OCI-LY7 (cell line): ENCODE measurements around the gene PPP2R1A. TPM values are rescaled to one million over a fixed set of nuclear protein-coding genes. Genes with fewer than 3 reads are reported as not detected.

Experiments
- BruUV-seq: library from RNA; stranded (reverse); fragments of 400-500 nt; replicated peaks from 2 replicates; lab custom pipeline; 2021; lab: Mats Ljungman, UMichigan
- CTCF ChIA-PET: fragments of 300-600 bp; sonication (Branson Sonifier 250); formaldehyde crosslinking; loops from one replicate; lab custom pipeline; 2022; ENCODE audit warnings: antibody characterized with exemption; ENCODE audit not compliant: unreplicated experiment; lab: Charles Lee
- POLR2A ChIA-PET: fragments of 300-600 bp; sonication (Branson Sonifier 250); formaldehyde crosslinking; loops from one replicate; lab custom pipeline; 2022; ENCODE audit warnings: antibody characterized with exemption; lab: Charles Lee
- DNase-seq: peaks from one replicate; pipeline ENCODE4 v3.0.0-alpha.2; 2015; ENCODE audit warnings: low spot score
- H2AFZ ChIP-seq: fragments of 200-600 bp; sonication (generic), shearing (Covaris generic); 2 replicates; pipeline ENCODE4 v1.6.1; 2014; ENCODE audit warnings: mild to moderate bottlenecking, antibody characterized with exemption, low read length, moderate library complexity
- H3K27ac ChIP-seq: fragments of 200-600 bp; sonication (generic); 2 replicates; pipeline ENCODE4 v1.5.1; 2014; ENCODE audit warnings: mixed run types, low read depth, mild to moderate bottlenecking, moderate library complexity, low read length, inconsistent platforms; ENCODE audit not compliant: poor library complexity, severe bottlenecking
- H3K36me3 ChIP-seq: fragments of 200-600 bp; sonication (generic); 2 replicates; pipeline ENCODE4 v1.6.1; 2014; ENCODE audit warnings: mild to moderate bottlenecking, antibody characterized with exemption, low read length, moderate library complexity, mixed read lengths; ENCODE audit not compliant: insufficient read depth
- H3K4me1 ChIP-seq: fragments of 200-600 bp; sonication (generic); 2 replicates; pipeline ENCODE4 v1.5.1; 2014; ENCODE audit warnings: mild to moderate bottlenecking, low read length; ENCODE audit not compliant: insufficient read depth, poor library complexity, severe bottlenecking
- H3K4me2 ChIP-seq: fragments of 200-600 bp; sonication (generic); 2 replicates; pipeline ENCODE4 v1.6.1; 2014; ENCODE audit warnings: mild to moderate bottlenecking, low read length
- H3K4me3 ChIP-seq: fragments of 200-600 bp; sonication (generic); 2 replicates; pipeline ENCODE4 v1.5.1; 2014; ENCODE audit warnings: mild to moderate bottlenecking, low read depth, low read length; ENCODE audit not compliant: poor library complexity, severe bottlenecking
- H3K79me2 ChIP-seq: fragments of 200-600 bp; sonication (generic); 2 replicates; pipeline ENCODE4 v1.6.1; 2016; ENCODE audit warnings: low read depth, mild to moderate bottlenecking, low read length, moderate library complexity, mixed read lengths; ENCODE audit not compliant: insufficient read depth
- H3K9me2 ChIP-seq: fragments of 200-600 bp; sonication (generic); 2 replicates; pipeline ENCODE4 v1.6.1; 2016; ENCODE audit warnings: mild to moderate bottlenecking, low read length, mixed read lengths; ENCODE audit not compliant: insufficient read depth
- H3K9me3 ChIP-seq: fragments of 200-600 bp; sonication (generic); 2 replicates; pipeline ENCODE4 v1.6.1; 2014; ENCODE audit warnings: mild to moderate bottlenecking, mixed run types, low read length, mixed read lengths
- H4K20me1 ChIP-seq: fragments of 200-600 bp; sonication (generic); 2 replicates; pipeline ENCODE4 v1.6.1; 2014; ENCODE audit warnings: mild to moderate bottlenecking, antibody characterized with exemption, low read length, moderate library complexity, mixed read lengths; ENCODE audit not compliant: insufficient read depth
- EZH2phosphoT487 ChIP-seq: fragments of 200-600 bp; sonication (generic); IDR thresholded peaks from 2 replicates; pipeline ENCODE4 v1.6.1; 2018; ENCODE audit warnings: low read depth, borderline replicate concordance, mild to moderate bottlenecking, mixed run types, antibody characterized with exemption, low read length, moderate library complexity, mixed read lengths
- intact Hi-C: fragments of 100-400 bp; cut with micrococcal nuclease; formaldehyde crosslinking; loops from one replicate; pipeline ENCODE4 v1.10.0; 2022; ENCODE audit not compliant: unreplicated experiment
- total RNA-seq, 2 experiments: library from RNA; depleted of rRNA in 1 of 2; stranded (reverse); fragments of >200 nt in 1 of 2; shearing (Covaris generic) in 1 of 2; gene quantifications; 2 replicates each; pipeline ENCODE4 v1.2.3, GENCODE V29; 2014 to 2022
- TF ChIP-seq, protein P1 (sequence below): fragments of 200-600 bp; sonication (generic); conservative IDR thresholded peaks from 2 replicates; pipeline ENCODE4 v1.5.1; 2014; ENCODE audit warnings: mild to moderate bottlenecking, antibody characterized with exemption, low read length, moderate library complexity, mixed read lengths

Gene PPP2R1A
- total RNA-seq, 2 experiments from 2014 or later: 154 to 207 TPM

DNA sequence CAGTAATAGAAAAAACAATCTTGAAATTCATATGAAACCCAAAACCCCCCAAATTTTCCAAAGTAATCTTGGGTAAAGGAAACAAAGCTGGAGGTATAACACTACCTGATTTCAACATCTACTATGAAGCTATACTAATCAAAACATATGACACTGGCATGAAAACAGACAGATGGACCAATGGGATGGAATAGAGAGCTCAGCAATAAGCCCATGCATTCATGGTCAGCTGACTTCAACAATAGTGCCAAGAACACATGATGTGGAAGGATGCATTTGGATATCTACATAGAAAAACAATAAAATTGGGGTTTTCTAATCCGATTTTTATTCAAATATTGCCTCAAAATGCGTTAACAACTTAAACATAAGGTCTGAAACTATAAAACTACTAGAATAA, 47.3 kb downstream of the PPP2R1A start:
- Histone ChIP-seq H3K27ac (no peak overlapping the region), H3K4me2 (no peak overlapping the region), H3K79me2 (no peaks in the 10 kb centered on the region), H3K9me2 (no peaks in the 10 kb centered on the region), H4K20me1 (no peaks in the 10 kb centered on the region), H2AFZ (no peak overlapping the region), H3K9me3 (no peaks in the 10 kb centered on the region), H3K36me3 (no peaks in the 10 kb centered on the region), H3K4me1 (no peaks in the 10 kb centered on the region), H3K4me3 (no peak overlapping the region)
- TF ChIP-seq, protein P1, sequence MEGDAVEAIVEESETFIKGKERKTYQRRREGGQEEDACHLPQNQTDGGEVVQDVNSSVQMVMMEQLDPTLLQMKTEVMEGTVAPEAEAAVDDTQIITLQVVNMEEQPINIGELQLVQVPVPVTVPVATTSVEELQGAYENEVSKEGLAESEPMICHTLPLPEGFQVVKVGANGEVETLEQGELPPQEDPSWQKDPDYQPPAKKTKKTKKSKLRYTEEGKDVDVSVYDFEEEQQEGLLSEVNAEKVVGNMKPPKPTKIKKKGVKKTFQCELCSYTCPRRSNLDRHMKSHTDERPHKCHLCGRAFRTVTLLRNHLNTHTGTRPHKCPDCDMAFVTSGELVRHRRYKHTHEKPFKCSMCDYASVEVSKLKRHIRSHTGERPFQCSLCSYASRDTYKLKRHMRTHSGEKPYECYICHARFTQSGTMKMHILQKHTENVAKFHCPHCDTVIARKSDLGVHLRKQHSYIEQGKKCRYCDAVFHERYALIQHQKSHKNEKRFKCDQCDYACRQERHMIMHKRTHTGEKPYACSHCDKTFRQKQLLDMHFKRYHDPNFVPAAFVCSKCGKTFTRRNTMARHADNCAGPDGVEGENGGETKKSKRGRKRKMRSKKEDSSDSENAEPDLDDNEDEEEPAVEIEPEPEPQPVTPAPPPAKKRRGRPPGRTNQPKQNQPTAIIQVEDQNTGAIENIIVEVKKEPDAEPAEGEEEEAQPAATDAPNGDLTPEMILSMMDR: no peak
- TF ChIP-seq EZH2phosphoT487: no peak
- no TSS peak for BruUV-seq
- POLR2A ChIA-PET: interaction anchor here (1.1 kb wide), 1 partner anchor 97 kb away, joined by 3 read pairs; no protein-coding TSS in a partner anchor
- CTCF ChIA-PET: no interaction called here
- no peak for DNase-seq
- intact Hi-C loops: loop anchor here (1.0 to 10.0 kb wide), 3 partner anchors 98 to 460 kb away; partner anchors contain the start of genes ZNF613 and ZNF616

DNA sequence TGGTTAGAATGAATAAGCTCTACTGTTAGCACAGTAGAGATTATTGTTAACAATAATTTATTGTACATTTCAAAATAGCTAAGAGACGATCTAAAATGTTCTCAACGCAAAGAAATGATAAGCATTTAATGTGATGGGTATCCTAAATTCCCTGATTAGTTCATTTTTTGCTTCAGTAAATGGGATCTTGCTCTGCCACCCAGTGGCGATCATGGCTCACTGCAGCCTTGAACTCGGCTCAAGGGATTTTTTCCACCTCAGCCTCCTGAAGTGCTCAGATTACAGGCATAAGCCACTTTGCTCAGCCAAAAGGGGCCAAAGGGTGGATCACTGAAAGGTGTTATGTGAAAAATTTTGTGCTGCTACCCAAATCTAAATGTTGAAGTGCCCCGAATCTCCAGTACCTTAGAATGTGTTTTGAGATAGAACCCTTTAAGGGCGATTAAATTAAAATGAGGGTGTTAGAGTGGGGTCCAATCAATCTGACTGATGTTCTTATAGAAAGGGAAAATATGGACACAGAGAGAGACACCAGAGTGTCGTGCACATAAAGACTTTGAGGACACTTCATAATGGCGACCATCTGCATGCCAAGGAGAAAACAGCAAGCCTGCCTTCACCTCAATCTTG, 48.0 kb downstream of the PPP2R1A start:
- ChIA-PET POLR2A (interaction anchor here (1.1 kb wide), 1 partner anchor 97 kb away, joined by 3 read pairs; no protein-coding TSS in a partner anchor), CTCF (no interaction called here)
- H3K4me1 ChIP-seq: no peaks in the 10 kb centered on the region
- TF ChIP-seq EZH2phosphoT487: no peak
- TF ChIP-seq, protein P1: peak; percentile 96
- no peaks in the 10 kb centered on the region for H3K36me3 ChIP-seq
- H3K27ac ChIP-seq: no peak overlapping the region
- no peak overlapping the region for H2AFZ ChIP-seq
- intact Hi-C loops: loop anchor here (1.0 to 10.0 kb wide), 3 partner anchors 99 to 461 kb away; partner anchors contain the start of genes ZNF613 and ZNF616
- no peak overlapping the region for H3K4me3 ChIP-seq
- H4K20me1 ChIP-seq: no peaks in the 10 kb centered on the region
- no peaks in the 10 kb centered on the region for H3K79me2 ChIP-seq
- no TSS peak for BruUV-seq
- no peaks in the 10 kb centered on the region for H3K9me2 ChIP-seq
- no peaks in the 10 kb centered on the region for H3K9me3 ChIP-seq
- H3K4me2 ChIP-seq: no peak overlapping the region
- DNase-seq: peak; percentile 68

DNA sequence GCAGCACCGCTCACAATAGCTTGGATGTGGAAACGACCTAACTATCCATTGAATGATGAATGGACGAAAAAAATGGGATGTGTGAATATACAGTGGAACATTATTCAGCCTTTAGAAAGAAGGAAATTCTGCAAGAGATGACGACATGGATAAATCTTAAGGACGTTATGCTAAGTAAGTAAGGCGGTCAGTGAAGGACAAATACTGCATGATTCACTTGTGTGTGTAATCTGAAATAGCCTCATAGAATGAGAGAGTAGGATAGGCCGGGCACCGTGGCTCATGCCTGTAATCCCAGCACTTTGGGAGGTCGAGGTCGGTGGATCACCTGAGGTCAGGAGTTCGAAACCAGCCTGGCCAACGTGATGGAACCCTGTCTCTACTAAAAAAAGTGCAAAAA, 54.2 kb downstream of the PPP2R1A start:
- no peak for TF ChIP-seq EZH2phosphoT487
- TF ChIP-seq, protein P1: no peak
- Histone ChIP-seq H3K9me3 (no peaks in the 10 kb centered on the region), H2AFZ (no peak overlapping the region), H3K36me3 (no peaks in the 10 kb centered on the region), H3K4me1 (no peaks in the 10 kb centered on the region), H3K79me2 (no peaks in the 10 kb centered on the region), H3K4me2 (no peak overlapping the region), H4K20me1 (no peaks in the 10 kb centered on the region), H3K27ac (no peak overlapping the region), H3K9me2 (no peaks in the 10 kb centered on the region), H3K4me3 (no peak overlapping the region)
- BruUV-seq: no TSS peak
- POLR2A ChIA-PET: no interaction called here
- DNase-seq: no peak
- CTCF ChIA-PET: no interaction called here
- intact Hi-C loops: loop anchor here (10.0 kb wide), 1 partner anchor 501 kb away; no protein-coding TSS in a partner anchor
